ENCODE results near the gene SKIDA1. TPM values are rescaled to one million over a fixed set of nuclear protein-coding genes. Genes with fewer than 3 reads are reported as not detected.

SKIDA1 gene
- total and polyA plus RNA-seq, 2 experiments from 2014 or later, result 1.5 to 3.5 TPM

DNA sequence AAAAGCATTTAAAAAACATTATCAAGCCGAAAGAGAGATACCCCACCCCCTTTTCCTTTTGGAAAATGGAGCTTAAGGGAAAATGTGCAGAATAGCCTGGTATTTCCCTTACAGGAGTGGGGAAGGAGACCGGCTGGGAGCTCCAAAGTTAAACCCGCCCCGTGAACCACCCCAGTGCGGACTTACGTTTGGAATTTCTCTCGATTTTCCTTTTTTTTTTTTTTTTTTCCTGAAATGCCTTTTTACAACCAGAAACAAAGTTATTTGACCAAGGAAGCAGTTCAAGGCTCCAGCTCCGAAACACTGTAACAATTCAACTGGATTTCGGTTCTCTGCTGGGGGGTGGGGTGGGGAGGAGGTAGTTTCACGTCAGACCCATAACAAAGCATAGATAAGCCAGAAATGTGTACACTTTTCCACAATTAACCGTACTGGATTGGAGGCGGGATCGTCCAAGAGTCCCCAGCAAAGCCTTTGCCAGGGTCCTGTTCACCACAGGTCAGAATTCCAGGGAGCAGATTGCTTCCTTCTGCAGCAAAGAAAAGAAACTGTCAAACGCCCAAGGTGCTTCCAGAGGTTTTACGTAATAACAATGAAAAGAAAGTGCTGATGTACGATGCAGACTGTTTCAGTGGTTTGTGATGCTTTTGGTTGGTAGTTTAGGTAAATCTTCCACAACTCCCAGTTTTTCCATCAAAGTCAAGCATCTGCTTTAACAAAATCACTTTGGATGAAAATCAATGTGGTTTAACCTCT lies 6.7 kb downstream of the SKIDA1 start:
- Histone ChIP-seq H3K79me2 (replicated peaks; ENCODE audit: insufficient read depth) (peaks cover 5% of the 10 kb centered on the region; the same call in 1 of the 2 replicates), H4K20me1 (replicated peaks; ENCODE audit: insufficient read depth) (no peaks in the 10 kb centered on the region; the same call in 1 of the 2 replicates), H3F3A (replicated peaks; ENCODE audit: low read depth) (peaks cover 19% of the 10 kb centered on the region), H3K4me1 (ENCODE audit: insufficient read depth) (peaks cover 78% of the 10 kb centered on the region), H3K4me3 (peak overlapping the region; percentile 63), H3K27me3 (ENCODE audit: insufficient read depth) (peaks cover 64% of the 10 kb centered on the region), H2AFZ (no peak overlapping the region), H3K36me3 (ENCODE audit: insufficient read depth) (no peaks in the 10 kb centered on the region), H3K9me2 (ENCODE audit: insufficient read depth) (no peaks in the 10 kb centered on the region), H3K4me2 (peak overlapping the region; percentile 79), H3K27ac (ENCODE audit: low read depth) (peak overlapping the region; percentile 50; the same call in 1 of the 2 replicates)
- H3K36me3 Mint-ChIP-seq (ENCODE audit: low read depth), result no peaks in the 10 kb centered on the region
- no peaks in the 10 kb centered on the region; the same call in 2 of the 3 replicates for H3K9me3 Mint-ChIP-seq
- no peak overlapping the region for H3K27ac Mint-ChIP-seq
- peaks cover 80% of the 10 kb centered on the region for H3K4me1 Mint-ChIP-seq
- no peak for DNase-seq (ENCODE audit: low spot score)
- peak overlapping the region; percentile 89 for H3K4me3 Mint-ChIP-seq
- no peak for TF ChIP-seq STAT1 (IDR thresholded peaks at IDR 0.05; ENCODE audit: unreplicated experiment)
- TF ChIP-seq POLR2AphosphoS5 (IDR thresholded peaks at IDR 0.05; ENCODE audit: low read depth), result no peak
- TF ChIP-seq EZH2 (IDR thresholded peaks at IDR 0.05; ENCODE audit: low read depth, unreplicated experiment), result no peak
- no peak for TF ChIP-seq ZNF114 (CRISPR knock-in tag; IDR thresholded peaks at IDR 0.05)
- no peak for TF ChIP-seq JUNB (IDR thresholded peaks at IDR 0.05; ENCODE audit: unreplicated experiment)
- TF ChIP-seq ZNF331 (CRISPR knock-in tag; IDR thresholded peaks at IDR 0.05; ENCODE audit: low read depth), result no peak
- no peak for TF ChIP-seq EZH2phosphoT487 (IDR thresholded peaks at IDR 0.05; ENCODE audit: unreplicated experiment)
- TF ChIP-seq CREB1 (CRISPR knock-in tag; IDR thresholded peaks at IDR 0.05; ENCODE audit: low read depth), result 0 out of 2 replicates have a peak, but pooled peaks have one; percentile 35
- TF ChIP-seq NANOG (IDR thresholded peaks at IDR 0.05; ENCODE audit: borderline replicate concordance), result 0 out of 2 replicates have a peak, but pooled peaks have one; percentile 65
- TF ChIP-seq, protein P1, sequence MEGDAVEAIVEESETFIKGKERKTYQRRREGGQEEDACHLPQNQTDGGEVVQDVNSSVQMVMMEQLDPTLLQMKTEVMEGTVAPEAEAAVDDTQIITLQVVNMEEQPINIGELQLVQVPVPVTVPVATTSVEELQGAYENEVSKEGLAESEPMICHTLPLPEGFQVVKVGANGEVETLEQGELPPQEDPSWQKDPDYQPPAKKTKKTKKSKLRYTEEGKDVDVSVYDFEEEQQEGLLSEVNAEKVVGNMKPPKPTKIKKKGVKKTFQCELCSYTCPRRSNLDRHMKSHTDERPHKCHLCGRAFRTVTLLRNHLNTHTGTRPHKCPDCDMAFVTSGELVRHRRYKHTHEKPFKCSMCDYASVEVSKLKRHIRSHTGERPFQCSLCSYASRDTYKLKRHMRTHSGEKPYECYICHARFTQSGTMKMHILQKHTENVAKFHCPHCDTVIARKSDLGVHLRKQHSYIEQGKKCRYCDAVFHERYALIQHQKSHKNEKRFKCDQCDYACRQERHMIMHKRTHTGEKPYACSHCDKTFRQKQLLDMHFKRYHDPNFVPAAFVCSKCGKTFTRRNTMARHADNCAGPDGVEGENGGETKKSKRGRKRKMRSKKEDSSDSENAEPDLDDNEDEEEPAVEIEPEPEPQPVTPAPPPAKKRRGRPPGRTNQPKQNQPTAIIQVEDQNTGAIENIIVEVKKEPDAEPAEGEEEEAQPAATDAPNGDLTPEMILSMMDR (conservative IDR thresholded peaks at IDR 0.05; ENCODE audit: low read depth in 2 of 2), result no peak
- TF ChIP-seq, protein P2, sequence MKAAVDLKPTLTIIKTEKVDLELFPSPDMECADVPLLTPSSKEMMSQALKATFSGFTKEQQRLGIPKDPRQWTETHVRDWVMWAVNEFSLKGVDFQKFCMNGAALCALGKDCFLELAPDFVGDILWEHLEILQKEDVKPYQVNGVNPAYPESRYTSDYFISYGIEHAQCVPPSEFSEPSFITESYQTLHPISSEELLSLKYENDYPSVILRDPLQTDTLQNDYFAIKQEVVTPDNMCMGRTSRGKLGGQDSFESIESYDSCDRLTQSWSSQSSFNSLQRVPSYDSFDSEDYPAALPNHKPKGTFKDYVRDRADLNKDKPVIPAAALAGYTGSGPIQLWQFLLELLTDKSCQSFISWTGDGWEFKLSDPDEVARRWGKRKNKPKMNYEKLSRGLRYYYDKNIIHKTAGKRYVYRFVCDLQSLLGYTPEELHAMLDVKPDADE (IDR thresholded peaks at IDR 0.05), result no peak
- TF ChIP-seq, protein P3, sequence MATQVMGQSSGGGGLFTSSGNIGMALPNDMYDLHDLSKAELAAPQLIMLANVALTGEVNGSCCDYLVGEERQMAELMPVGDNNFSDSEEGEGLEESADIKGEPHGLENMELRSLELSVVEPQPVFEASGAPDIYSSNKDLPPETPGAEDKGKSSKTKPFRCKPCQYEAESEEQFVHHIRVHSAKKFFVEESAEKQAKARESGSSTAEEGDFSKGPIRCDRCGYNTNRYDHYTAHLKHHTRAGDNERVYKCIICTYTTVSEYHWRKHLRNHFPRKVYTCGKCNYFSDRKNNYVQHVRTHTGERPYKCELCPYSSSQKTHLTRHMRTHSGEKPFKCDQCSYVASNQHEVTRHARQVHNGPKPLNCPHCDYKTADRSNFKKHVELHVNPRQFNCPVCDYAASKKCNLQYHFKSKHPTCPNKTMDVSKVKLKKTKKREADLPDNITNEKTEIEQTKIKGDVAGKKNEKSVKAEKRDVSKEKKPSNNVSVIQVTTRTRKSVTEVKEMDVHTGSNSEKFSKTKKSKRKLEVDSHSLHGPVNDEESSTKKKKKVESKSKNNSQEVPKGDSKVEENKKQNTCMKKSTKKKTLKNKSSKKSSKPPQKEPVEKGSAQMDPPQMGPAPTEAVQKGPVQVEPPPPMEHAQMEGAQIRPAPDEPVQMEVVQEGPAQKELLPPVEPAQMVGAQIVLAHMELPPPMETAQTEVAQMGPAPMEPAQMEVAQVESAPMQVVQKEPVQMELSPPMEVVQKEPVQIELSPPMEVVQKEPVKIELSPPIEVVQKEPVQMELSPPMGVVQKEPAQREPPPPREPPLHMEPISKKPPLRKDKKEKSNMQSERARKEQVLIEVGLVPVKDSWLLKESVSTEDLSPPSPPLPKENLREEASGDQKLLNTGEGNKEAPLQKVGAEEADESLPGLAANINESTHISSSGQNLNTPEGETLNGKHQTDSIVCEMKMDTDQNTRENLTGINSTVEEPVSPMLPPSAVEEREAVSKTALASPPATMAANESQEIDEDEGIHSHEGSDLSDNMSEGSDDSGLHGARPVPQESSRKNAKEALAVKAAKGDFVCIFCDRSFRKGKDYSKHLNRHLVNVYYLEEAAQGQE (IDR thresholded peaks at IDR 0.05; ENCODE audit: unreplicated experiment), result no peak
- TF ChIP-seq, protein P4, sequence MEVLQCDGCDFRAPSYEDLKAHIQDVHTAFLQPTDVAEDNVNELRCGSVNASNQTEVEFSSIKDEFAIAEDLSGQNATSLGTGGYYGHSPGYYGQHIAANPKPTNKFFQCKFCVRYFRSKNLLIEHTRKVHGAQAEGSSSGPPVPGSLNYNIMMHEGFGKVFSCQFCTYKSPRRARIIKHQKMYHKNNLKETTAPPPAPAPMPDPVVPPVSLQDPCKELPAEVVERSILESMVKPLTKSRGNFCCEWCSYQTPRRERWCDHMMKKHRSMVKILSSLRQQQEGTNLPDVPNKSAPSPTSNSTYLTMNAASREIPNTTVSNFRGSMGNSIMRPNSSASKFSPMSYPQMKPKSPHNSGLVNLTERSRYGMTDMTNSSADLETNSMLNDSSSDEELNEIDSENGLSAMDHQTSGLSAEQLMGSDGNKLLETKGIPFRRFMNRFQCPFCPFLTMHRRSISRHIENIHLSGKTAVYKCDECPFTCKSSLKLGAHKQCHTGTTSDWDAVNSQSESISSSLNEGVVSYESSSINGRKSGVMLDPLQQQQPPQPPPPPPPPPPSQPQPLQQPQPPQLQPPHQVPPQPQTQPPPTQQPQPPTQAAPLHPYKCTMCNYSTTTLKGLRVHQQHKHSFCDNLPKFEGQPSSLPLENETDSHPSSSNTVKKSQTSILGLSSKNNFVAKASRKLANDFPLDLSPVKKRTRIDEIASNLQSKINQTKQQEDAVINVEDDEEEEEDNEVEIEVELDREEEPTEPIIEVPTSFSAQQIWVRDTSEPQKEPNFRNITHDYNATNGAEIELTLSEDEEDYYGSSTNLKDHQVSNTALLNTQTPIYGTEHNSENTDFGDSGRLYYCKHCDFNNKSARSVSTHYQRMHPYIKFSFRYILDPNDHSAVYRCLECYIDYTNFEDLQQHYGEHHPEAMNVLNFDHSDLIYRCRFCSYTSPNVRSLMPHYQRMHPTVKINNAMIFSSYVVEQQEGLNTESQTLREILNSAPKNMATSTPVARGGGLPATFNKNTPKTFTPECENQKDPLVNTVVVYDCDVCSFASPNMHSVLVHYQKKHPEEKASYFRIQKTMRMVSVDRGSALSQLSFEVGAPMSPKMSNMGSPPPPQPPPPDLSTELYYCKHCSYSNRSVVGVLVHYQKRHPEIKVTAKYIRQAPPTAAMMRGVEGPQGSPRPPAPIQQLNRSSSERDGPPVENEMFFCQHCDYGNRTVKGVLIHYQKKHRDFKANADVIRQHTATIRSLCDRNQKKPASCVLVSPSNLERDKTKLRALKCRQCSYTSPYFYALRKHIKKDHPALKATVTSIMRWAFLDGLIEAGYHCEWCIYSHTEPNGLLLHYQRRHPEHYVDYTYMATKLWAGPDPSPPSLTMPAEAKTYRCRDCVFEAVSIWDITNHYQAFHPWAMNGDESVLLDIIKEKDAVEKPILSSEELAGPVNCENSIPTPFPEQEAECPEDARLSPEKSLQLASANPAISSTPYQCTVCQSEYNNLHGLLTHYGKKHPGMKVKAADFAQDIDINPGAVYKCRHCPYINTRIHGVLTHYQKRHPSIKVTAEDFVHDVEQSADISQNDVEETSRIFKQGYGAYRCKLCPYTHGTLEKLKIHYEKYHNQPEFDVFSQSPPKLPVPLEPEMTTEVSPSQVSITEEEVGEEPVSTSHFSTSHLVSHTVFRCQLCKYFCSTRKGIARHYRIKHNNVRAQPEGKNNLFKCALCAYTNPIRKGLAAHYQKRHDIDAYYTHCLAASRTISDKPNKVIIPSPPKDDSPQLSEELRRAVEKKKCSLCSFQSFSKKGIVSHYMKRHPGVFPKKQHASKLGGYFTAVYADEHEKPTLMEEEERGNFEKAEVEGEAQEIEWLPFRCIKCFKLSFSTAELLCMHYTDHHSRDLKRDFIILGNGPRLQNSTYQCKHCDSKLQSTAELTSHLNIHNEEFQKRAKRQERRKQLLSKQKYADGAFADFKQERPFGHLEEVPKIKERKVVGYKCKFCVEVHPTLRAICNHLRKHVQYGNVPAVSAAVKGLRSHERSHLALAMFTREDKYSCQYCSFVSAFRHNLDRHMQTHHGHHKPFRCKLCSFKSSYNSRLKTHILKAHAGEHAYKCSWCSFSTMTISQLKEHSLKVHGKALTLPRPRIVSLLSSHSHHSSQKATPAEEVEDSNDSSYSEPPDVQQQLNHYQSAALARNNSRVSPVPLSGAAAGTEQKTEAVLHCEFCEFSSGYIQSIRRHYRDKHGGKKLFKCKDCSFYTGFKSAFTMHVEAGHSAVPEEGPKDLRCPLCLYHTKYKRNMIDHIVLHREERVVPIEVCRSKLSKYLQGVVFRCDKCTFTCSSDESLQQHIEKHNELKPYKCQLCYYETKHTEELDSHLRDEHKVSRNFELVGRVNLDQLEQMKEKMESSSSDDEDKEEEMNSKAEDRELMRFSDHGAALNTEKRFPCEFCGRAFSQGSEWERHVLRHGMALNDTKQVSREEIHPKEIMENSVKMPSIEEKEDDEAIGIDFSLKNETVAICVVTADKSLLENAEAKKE (CRISPR knock-in tag; IDR thresholded peaks at IDR 0.05), result no peak
- no peak for ATAC-seq
- H3K27me3 Mint-ChIP-seq (ENCODE audit: insufficient read depth, low read depth, poor library complexity), result peaks cover 49% of the 10 kb centered on the region
